Stimulated activated CD4-positive, alpha-beta T cell treated with anti-CD3 and anti-CD28 coated beads, TNF-alpha, amount 100 ng/mL, for 1 hour (primary cell): ENCODE measurements around the gene FAM216A.

ENCODE experiments used
- DNase-seq, 3 donors: peaks; one replicate each; pipeline ENCODE4 v3.0.0-alpha.2; 2020; ENCODE audit warnings: low read depth in 3 of 3, low spot score in 1 of 3

The FAM216A gene

DNA sequence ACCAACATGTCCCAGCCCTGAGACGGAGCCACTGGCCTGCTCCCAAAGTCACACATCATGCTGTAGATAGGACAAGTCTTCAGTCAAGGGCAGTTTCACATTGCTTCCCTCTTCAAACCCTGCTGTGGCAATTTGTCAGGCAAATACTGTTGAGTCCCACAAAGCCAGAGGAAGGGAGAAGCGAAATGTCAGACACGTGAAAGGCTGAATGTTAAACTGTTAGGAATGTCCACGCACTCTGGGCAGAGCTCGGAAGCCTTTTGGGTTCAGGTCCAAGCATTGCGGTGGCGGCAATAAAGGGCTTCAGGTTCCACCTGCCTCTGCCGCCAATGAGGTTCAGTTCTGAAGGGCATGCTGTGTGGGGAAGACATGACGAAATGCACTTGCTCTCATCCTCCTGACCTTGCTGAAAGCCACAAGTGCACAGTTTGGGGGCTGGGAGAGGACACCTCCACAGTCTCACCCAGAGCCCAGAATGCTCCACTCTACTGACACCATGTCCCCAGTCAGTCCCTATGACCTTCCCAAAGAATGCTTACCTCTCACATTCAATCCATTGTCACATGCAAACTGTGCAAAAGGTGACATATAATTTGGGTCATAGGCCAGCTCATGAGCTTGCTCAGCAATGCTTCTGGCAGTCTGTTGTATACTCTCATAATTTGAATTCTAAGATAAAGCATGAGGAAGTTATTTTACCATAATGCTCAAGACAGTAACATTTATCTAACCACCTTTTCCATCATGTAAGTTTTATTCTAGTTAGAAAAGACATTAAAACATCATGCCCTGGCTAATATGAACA, 69.2 kb downstream of the FAM216A start:
- DNase-seq: no peak

DNA sequence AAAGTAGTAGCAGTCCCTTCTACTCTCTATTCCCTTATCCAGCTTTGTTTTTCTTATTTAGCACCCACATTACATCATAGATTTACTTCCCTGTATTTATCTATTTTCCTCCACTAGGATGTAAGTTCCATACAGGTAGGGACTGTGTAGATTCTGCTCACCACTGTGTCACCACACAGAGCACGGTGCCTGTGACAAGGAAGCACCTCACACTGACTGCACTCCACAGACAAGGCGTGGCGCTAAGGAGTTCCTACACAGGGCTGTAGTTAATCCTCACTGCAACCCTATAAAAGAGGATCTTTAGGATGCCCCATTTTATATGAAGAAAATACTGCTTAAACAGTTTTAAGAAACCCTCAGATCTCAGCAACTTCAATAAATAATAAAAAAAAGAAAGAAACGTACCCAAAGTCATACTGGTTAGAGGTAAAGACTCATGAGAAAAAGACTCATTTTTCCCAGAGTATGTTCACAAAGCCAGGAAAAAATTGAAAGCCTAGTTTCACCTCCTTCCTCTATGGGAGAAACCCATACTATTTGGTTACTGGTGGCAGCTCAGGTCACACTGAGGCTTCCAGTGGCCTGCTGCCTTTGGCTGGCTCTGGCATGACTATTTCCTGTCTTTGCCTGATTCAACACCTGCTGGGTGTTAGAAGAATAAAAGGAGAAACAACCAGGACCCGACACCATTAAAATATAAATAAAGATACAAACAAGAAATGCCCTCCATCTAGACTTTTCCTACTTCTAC, 70.4 kb downstream of the FAM216A start:
- no peak for DNase-seq
